Stimulated activated naive B cell treated with anti-CD40 and anti-IgM and Interleukin-4, amounts not matched to agents 10 μg/mL and 1 μg/mL and 100 μg/mL, for 72 hours (primary cell): Measurements from ENCODE around the gene EXD3.

ENCODE experiments used
- ATAC-seq, 2 donors: fragments of 150-1000 bp; cut with Tn5 transposase; replicated peaks; 2 replicates each; pipeline ENCODE4 v1.10.0; 2021; ENCODE audit warnings: moderate library complexity in 1 of 2
- DNase-seq: peaks from one replicate; pipeline ENCODE4 v3.0.0; 2021
- H3K27ac Mint-ChIP-seq: one replicate; pipeline ENCODE4 v1.8.0; 2022; ENCODE audit warnings: mild to moderate bottlenecking, mixed read lengths
- H3K27me3 Mint-ChIP-seq, 2 donors: one replicate each; pipeline ENCODE4 v1.8.0; 2022; ENCODE audit warnings: mixed read lengths in 2 of 2
- H3K36me3 Mint-ChIP-seq, 2 donors: one replicate each; pipeline ENCODE4 v1.8.0; 2022; ENCODE audit warnings: mixed read lengths in 2 of 2, mild to moderate bottlenecking in 1 of 2
- H3K4me1 Mint-ChIP-seq, 2 donors: one replicate each; pipeline ENCODE4 v1.8.0; 2022; ENCODE audit warnings: mixed read lengths in 2 of 2, mild to moderate bottlenecking in 1 of 2
- H3K4me3 Mint-ChIP-seq, 2 donors: one replicate each; pipeline ENCODE4 v1.8.0; 2022; ENCODE audit warnings: mild to moderate bottlenecking in 2 of 2, mixed read lengths in 2 of 2, moderate library complexity in 1 of 2
- H3K9me3 Mint-ChIP-seq, 2 donors: one replicate each; pipeline ENCODE4 v1.8.0; 2022; ENCODE audit warnings: mixed read lengths in 2 of 2, mild to moderate bottlenecking in 1 of 2

EXD3 gene

DNA sequence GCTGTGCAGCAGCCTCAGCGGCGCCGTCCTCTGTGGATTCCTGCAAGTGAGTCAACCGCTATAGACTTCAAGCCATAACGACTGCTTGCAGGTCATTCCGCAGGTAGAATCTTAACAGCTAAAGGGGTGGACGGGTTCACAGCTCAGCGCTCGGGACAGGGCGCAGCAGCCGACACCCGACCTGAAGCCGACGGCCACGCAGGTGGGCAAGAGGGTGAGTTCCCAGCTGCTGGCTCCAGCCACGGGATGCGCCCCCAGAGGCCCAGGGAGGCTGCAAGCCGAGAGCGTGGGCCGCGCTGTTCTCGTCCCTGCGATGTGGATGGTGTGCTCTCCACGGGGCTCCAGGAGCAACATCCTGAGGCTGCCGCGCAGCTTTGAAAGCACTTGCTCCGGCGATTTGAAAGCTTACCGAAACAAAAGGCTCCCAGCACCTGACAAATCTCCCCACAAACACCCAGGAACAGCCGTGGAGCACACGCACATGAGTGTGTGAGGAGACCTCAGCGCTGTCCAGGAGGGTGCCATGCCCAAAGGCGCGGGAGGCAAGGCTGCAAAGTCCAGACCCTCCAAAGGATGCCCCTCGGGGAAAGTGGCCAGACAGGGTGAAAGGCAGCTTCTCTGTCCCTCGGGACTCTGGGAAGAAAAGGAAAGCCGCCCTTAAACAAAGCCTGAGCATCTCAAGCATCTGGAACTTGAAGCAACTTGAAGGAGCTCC, 48.7 kb downstream of the EXD3 start:
- ATAC-seq (no peak), DNase-seq (no peak)
- Mint-ChIP-seq H3K9me3 (no peaks in the 10 kb centered on the region), H3K27me3 (no peaks in the 10 kb centered on the region), H3K36me3 (peaks cover 3 to 5% of the 10 kb centered on the region in 2 donors), H3K27ac (no peak overlapping the region), H3K4me3 (no peak overlapping the region), H3K4me1 (no peaks in the 10 kb centered on the region)

DNA sequence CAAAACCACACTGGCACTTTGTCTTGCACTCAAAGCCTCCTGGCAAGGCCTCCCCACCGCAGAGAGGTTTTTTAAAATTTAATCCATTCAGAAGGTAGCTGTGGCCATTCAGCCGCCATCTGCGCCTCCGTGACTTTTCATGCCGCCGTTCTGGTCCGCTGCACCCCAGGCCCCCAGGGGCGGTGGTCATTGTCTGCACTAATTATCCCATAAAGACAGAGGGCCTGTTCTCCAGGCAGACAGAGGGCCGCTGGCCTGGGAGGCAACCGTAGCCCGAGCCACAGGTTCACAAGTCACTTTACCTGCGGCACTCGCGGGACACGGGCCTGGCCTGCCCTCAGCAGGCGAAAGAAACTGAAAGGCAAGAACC, 49.4 kb downstream of the EXD3 start:
- H3K4me3 Mint-ChIP-seq: no peak overlapping the region
- DNase-seq (no peak), ATAC-seq (no peak)
- no peak overlapping the region for H3K27ac Mint-ChIP-seq
- peaks cover 3% of the 10 kb centered on the region in 2 donors for H3K36me3 Mint-ChIP-seq
- H3K9me3 Mint-ChIP-seq: no peaks in the 10 kb centered on the region
- H3K27me3 Mint-ChIP-seq: no peaks in the 10 kb centered on the region
- no peaks in the 10 kb centered on the region for H3K4me1 Mint-ChIP-seq

DNA sequence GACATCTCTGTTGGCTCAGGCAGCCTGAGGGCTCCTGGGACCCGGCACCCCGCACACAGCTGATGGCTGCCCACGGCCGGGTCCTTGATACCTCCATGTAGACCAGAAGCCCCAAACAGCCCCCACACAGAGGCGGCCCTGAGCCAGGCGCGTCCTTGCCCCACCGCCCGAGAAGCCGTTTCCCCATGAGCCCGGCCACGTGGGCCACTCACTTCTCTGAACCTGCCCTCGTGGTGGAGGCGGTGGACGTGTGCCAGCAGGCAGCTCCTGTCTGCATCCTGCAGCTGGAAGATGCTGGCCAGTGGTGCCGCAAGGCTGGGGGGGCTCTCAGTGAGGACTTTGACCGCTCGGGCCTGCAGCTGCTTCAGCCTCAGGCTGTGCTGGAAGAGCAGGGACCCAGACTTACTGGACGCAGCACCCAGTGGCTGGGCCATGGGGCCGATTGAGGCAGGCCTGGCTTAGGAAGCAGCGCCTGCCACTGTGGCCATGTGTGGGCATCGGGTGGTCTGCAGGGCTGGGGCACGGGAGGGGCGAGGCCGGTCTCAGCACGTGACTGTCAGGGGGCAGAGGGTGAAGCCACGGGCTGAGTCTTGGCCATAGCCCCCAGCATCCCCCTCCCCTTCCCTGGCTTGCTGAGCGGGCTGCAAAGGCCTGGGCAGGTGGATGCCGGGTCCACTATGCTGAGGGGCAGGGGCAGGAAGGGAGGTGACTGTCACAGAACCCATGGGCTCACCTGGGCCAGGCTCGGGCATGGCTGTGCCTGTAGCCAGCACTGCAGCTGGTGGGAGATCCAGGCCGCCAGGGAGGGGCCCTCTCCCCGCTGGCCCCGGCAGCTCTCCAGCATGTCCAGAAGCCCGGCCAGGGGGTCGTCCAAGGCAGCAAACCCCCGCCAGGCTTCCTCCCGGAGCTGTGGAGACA, 50.0 kb downstream of the EXD3 start:
- Mint-ChIP-seq H3K36me3 (peaks cover 0 to 3% of the 10 kb centered on the region in 2 donors), H3K27ac (no peak overlapping the region), H3K4me1 (no peaks in the 10 kb centered on the region), H3K4me3 (no peak overlapping the region), H3K9me3 (no peaks in the 10 kb centered on the region), H3K27me3 (no peaks in the 10 kb centered on the region)
- DNase-seq: no peak
- ATAC-seq: no peak

DNA sequence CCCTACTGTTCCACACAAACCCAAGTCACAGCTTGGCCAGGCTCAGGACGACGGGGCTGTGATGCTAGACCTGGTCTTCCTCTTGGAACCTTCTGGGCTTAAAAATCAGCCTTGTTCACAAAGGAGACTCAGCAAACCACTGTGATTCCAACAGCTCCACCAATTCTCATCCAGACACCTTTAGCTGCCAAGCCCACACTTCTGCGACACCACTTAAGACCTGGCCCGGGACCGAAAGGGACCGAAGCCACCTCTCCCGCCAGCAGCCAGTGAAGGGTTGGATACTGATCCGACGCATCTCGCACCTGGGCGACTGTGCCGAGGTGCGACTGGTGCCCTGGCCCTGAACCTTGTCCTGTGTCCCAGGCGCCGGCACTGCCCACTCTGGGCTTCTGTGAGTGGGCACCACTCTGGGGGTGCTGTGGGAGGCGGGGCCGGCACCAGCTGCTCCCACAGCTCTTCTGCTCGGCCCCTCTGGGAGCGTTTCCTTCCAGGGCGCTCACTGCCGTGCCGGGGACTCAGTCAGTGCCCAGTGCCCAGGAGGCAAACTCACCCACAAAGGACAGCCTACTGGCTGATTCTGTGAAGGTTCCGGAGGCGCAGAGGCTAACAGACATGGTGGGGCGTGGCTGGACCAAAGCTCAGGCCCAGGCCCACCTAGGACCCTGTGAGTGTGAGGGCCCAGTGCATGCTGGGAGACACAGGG, 50.9 kb downstream of the EXD3 start:
- Mint-ChIP-seq H3K4me1 (no peaks in the 10 kb centered on the region), H3K27ac (no peak overlapping the region), H3K4me3 (no peak overlapping the region), H3K27me3 (no peaks in the 10 kb centered on the region), H3K9me3 (no peaks in the 10 kb centered on the region), H3K36me3 (peaks cover 0 to 3% of the 10 kb centered on the region in 2 donors)
- DNase-seq (no peak), ATAC-seq (no peak)

DNA sequence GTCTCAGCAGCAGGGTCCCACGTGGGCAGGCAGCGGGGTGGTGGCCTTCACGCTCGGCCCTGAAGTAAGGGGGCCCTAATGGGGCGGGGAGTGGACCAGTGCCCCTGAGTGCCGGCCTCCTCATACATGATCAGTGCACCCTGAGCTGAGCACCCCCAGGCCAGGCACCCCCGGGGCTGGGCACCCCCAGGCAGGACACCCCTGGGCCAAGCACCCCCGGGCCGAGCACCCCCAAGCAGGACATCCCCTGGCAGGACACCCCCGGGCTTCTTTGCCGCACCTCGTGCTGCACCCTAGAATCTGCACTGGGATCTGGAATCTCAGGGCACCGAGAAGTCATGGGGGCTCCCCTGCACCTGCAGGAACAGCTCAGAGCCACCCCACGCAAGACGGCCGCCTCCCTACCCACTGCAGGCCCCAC, 51.4 kb downstream of the EXD3 start:
- Mint-ChIP-seq H3K9me3 (no peaks in the 10 kb centered on the region), H3K27me3 (no peaks in the 10 kb centered on the region), H3K36me3 (peaks cover 0 to 3% of the 10 kb centered on the region in 2 donors), H3K27ac (no peak overlapping the region), H3K4me3 (no peak overlapping the region), H3K4me1 (no peaks in the 10 kb centered on the region)
- ATAC-seq (no peak), DNase-seq (no peak)

DNA sequence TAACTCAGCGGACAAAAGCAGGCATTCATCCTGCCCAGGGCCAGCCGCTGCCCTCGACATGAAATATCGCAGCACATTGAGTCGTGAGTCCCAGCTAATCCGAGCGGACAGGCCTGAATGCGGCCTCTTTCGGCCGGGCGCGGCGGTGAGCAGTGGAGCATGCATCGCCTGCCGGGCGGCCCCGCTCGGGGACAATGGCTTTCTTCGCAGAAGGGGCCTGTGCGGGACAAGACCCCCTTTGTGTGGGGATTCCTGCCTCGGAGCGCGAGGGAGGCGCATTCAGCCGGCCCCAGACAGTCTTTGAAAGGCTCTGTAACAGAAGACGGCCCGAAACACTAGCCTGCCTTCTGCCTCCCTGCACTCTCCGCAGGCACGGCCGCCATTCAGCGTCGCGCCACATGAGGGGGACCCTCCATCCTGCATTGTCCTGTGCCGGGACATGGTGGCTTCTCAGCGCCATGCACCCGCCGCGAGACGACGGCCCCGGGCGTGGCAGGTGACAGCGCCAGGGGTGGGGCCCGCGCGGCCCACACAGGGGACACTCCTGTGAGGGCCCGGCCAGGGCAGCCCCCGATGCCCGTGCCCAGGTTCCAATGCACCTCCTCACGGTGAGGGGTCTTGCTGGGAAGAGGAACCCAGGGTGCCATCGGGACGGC, 52.0 kb downstream of the EXD3 start:
- Mint-ChIP-seq H3K4me1 (no peaks in the 10 kb centered on the region), H3K9me3 (no peaks in the 10 kb centered on the region), H3K36me3 (peaks cover 0 to 3% of the 10 kb centered on the region in 2 donors), H3K27ac (no peak overlapping the region), H3K27me3 (no peaks in the 10 kb centered on the region), H3K4me3 (no peak overlapping the region)
- DNase-seq (no peak), ATAC-seq (no peak)

DNA sequence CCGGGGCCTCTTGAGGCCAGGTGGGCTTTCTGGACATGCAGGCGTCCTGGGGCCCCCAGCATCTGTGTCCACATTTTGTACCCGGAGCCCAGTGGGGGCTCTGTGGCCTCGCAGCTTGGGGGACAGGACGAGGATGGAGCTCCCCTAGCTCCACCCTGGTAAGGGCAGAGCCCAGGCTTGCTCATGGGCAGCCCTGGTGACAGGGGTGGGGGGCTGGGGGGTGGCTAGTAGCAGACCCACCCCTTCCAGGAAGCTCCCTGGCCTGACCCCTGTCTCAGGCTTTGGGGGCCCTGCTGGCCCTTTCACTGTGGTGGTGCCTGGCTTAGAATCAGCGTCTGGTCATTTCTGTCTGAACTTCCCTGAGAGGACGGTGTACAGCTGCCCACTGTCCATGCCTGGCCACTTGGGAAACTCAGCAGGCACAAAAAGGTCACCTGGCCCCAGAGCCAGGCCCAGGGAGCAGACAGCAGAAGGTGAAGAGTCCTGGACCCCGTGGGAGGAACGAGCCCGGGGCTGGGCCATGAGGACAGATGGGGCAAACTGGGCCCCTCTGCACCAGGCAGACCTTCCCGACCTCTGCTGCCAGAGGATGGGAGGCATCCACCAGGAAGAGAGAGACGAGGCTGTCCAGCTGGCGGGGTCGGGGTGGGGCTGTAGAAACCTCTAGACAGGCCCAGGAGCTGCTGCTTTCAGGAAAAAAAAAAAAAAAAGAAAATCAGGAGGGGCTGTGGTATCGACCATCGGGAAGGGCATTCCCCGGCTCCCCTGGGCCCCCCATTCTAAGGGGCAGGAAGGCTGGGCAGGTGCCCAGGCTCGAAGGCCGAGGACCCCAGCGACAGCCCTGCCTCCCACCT, 52.8 kb downstream of the EXD3 start:
- Mint-ChIP-seq H3K4me1 (no peaks in the 10 kb centered on the region), H3K27me3 (no peaks in the 10 kb centered on the region), H3K9me3 (no peaks in the 10 kb centered on the region), H3K36me3 (peaks cover 0 to 3% of the 10 kb centered on the region in 2 donors), H3K4me3 (no peak overlapping the region), H3K27ac (no peak overlapping the region)
- ATAC-seq (no peak), DNase-seq (no peak)

DNA sequence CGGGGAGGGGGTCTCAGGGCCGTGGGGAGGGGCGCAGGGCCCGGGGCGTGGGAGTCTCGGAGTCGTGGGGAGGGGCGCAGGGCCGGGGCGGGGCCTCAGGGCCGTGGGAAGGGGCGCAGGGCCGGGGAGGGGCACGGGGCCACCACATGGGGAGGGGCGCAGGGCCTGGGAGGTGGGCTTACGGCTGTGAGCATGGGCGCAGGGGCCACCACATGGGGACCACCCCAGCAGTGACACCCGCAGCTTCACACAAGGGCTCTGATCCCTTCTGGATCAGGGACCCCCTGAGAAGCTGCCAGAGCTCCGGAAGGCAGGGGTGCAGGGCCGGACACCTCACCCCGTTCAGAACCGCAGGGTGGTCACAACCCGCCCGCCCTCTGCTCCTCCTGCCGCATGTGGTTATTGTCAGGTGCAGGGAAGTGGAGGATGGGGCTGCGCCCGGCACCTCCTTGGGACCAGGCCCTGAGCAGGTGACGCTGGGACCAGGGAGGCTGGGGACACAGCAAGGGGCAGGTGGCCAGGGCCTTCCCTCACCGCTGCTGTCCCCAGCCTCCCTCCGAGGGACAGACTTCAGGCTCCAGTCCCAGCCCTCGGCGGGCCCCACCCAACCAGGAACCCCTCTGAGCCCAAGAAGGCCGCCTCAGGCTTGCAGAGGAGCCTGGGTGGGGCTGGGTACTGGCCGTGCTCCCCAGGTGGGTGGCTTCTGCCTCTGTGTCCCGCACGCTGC, 53.7 kb downstream of the EXD3 start:
- H3K27ac Mint-ChIP-seq: no peak overlapping the region
- DNase-seq (no peak), ATAC-seq (no peak)
- peaks cover 0 to 3% of the 10 kb centered on the region in 2 donors for H3K36me3 Mint-ChIP-seq
- H3K4me1 Mint-ChIP-seq: no peaks in the 10 kb centered on the region
- no peaks in the 10 kb centered on the region for H3K9me3 Mint-ChIP-seq
- no peak overlapping the region for H3K4me3 Mint-ChIP-seq
- H3K27me3 Mint-ChIP-seq: no peaks in the 10 kb centered on the region

DNA sequence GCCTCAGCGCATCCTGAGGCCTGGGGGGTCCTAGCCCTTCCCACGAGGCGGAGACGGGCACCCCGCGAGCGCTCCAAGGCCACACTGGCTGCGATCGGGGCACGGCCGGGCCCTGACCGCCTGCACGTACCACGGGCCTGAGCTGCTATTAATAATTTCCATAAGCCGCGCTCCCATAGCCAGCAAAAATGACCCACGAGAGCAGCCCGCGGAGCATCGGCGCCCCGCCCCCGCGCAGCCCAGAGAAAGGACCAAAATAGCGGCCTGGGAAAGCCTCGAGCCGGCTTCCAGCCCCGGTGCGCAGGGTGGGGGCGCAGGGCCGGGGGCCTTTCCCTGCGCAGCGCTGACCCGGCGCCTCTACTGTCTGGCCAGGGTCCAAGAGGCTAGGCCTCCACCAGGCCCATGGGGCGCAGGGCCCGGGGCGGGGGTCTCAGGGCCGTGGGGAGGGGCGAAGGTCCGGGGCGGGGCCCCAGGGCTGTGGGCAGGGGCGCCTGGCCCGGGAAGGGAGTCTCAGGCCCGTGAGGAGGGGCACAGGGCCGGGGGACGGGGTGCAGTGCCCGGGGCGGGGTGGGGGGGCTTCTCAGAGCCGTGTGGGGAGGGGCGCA, 54.4 kb downstream of the EXD3 start:
- Mint-ChIP-seq H3K4me3 (no peak overlapping the region), H3K36me3 (peaks cover 0 to 3% of the 10 kb centered on the region in 2 donors), H3K9me3 (peaks cover 0 to 2% of the 10 kb centered on the region in 2 donors), H3K27me3 (no peaks in the 10 kb centered on the region), H3K27ac (no peak overlapping the region), H3K4me1 (no peaks in the 10 kb centered on the region)
- ATAC-seq: no peak
- no peak for DNase-seq

DNA sequence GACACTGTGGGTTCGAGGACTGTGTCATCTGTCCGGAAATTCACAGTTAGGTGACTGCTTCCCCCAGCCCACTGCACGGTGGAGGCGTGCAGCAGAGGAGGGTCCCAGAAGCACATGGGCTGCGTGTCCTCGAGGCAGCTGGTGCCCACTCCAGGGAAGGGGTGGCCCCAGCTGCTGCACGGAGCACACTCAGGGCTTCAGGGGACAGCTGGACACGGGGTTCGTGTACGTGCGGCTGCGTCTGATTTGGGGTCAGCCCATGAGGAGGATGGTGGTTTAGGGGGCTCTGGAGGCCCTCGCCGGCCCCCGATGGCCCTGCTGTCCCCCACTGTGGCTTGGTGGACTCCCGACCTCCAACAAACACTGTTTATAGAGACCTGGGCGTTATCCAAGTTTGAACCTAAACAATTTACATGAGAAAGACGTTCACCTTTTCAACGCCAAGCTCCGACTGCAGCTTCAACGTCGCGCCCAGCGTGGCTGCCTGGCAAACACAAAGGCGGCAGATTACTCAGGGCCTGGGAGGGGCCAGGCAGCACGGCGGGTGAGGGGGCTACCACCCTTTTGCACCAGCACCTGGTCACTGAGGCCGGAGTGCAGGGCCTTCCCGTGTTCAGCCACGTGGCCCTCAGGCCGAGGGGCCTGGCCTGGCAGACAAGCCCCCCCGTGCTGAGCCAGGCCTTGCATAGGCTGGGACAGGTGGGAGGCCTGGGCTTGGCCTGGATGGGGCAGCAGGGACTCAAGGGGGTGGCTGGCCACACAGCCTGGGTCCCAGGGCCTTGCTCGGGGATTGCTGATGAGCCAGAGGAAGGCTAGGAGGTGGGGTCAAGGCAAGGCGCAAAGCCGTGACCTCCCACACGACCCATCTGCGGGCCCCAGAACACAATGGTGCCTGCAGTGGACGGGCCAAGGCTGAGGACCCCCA, 55.2 kb downstream of the EXD3 start:
- DNase-seq (no peak), ATAC-seq (no peak)
- Mint-ChIP-seq H3K27me3 (no peaks in the 10 kb centered on the region), H3K9me3 (peaks cover 0 to 2% of the 10 kb centered on the region in 2 donors), H3K27ac (no peak overlapping the region), H3K4me1 (no peaks in the 10 kb centered on the region), H3K4me3 (no peak overlapping the region), H3K36me3 (peaks cover 0 to under 1% of the 10 kb centered on the region in 2 donors)

DNA sequence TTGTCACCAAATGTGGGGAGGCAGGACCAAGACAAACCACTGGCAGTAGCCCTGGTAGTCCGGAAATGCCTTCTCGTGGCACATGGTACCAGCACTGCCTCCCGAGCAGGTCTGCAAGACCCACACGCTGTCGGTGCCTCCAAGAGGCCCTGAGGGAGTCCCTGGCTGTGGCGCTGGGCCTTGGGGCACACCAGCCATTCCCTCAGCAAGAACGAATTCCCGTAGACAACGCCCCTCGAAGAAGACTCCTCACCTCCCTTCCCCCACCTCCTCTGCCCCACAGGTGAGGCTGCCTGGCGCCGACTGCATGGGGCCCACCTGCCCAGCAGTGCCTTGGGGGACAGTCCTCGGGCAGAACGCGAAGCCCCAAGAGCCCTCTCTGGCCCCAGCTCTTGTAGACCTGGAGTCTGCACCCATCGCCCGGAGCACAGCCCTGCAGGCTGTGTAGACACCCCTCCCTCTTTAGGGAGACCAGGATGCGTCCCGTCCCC, 56.0 kb downstream of the EXD3 start:
- Mint-ChIP-seq H3K4me1 (no peaks in the 10 kb centered on the region), H3K36me3 (no peaks in the 10 kb centered on the region), H3K27me3 (no peaks in the 10 kb centered on the region), H3K27ac (no peak overlapping the region), H3K9me3 (peaks cover 0 to 2% of the 10 kb centered on the region in 2 donors), H3K4me3 (no peak overlapping the region)
- ATAC-seq: no peak
- DNase-seq: no peak

DNA sequence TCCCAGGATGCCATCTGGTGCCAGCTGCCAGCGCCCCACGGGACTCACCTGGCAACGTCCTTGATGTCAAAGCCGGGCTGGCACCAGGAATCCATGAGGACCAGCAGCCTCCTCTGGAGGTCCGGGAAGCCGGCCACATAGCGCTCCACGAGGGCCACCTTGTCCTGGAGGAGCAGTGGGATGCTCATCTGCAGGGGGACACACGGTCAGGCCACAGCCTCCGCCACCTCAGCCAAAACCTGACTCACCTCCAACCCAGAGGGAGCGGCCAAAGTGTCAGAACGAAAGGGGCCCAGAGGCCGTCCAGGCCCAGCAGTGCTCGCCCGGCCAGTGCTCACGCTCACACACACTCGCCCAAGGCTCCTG, 56.5 kb downstream of the EXD3 start:
- Mint-ChIP-seq H3K9me3 (peaks cover 0 to 5% of the 10 kb centered on the region in 2 donors), H3K4me3 (no peak overlapping the region), H3K27ac (no peak overlapping the region), H3K4me1 (no peaks in the 10 kb centered on the region), H3K27me3 (no peaks in the 10 kb centered on the region), H3K36me3 (no peaks in the 10 kb centered on the region)
- DNase-seq (no peak), ATAC-seq (no peak)
